ENCODE results near the gene TNS1. TPM values are rescaled to one million over a fixed set of nuclear protein-coding genes. Genes with fewer than 3 reads are reported as not detected.

Gene TNS1
- total and polyA plus RNA-seq, 9 of the 15 experiments (the other 6 are each of a cell fraction or from before 2014, with no cell fraction given) = 0.13 to 2.7 (median 0.77) TPM

GRCh38 chr2:218046238-218046637 is 43.4 kb upstream of the TNS1 start:
- TF ChIP-seq ZFP91 (CRISPR knock-in tag; IDR thresholded peaks at IDR 0.05) = no peak
- TF ChIP-seq HINFP (tag; conservative IDR thresholded peaks at IDR 0.05; ENCODE audit: low read depth) = no peak
- no peak for TF ChIP-seq HEY1 (CRISPR knock-in tag; IDR thresholded peaks at IDR 0.05; ENCODE audit: borderline replicate concordance)
- no peak for TF ChIP-seq MIER1 (IDR thresholded peaks at IDR 0.05; ENCODE audit: low read depth)
- no peak for TF ChIP-seq JUNB (CRISPR knock-in tag; conservative IDR thresholded peaks at IDR 0.05)
- TF ChIP-seq ZNF589 (CRISPR knock-in tag; IDR thresholded peaks at IDR 0.05; ENCODE audit: low read depth) = no peak
- no peak for TF ChIP-seq ZNF217 (CRISPR knock-in tag; IDR thresholded peaks at IDR 0.05)
- TF ChIP-seq TOE1 (IDR thresholded peaks at IDR 0.05; ENCODE audit: borderline replicate concordance) = no peak
- no peak for TF ChIP-seq TOE1 (CRISPR knock-in tag; IDR thresholded peaks at IDR 0.05; ENCODE audit: borderline replicate concordance, low read depth)
- no peak for TF ChIP-seq OTX1 (CRISPR knock-in tag; IDR thresholded peaks at IDR 0.05)
- no peak for TF ChIP-seq PHF20 (IDR thresholded peaks at IDR 0.05; ENCODE audit: partially characterized antibody)
- no peak overlapping the region for H3K4me2 ChIP-seq (ENCODE audit: insufficient read depth, low read length)
- H3K4me3 ChIP-seq = no peak overlapping the region
- no peaks in the 10 kb centered on the region for H4K20me1 ChIP-seq (replicated peaks; ENCODE audit: control insufficient read depth, insufficient read depth, low read length)
- no peak overlapping the region for H3K9ac ChIP-seq (ENCODE audit: insufficient read depth in 1 of 2, low read depth in 2 of 2, low read length in 2 of 2)
- POLR2A ChIA-PET = interaction anchor here (0.6 kb wide), 1 partner anchor 269 kb away, joined by 3 read pairs; no protein-coding TSS in a partner anchor
- 2% methylated on average over 4 of the region's 4 CpGs for WGBS (ENCODE audit: insufficient coverage, low coverage, missing lambda C conversion rate)
- no peak overlapping the region for H2AFZ ChIP-seq (ENCODE audit: low read depth, low read length)
- peaks cover 2 to 5% of the 10 kb centered on the region in 2 experiments; a peak in 3 of 5 replicates for H3K27me3 ChIP-seq (ENCODE audit: control insufficient read depth in 2 of 2, insufficient read depth in 2 of 2, low read length in 2 of 2)
- FAIRE-seq = no peak
- CTCF ChIA-PET (ENCODE audit: low intra/inter-chr PET ratio) = no interaction called here
- no peaks in the 10 kb centered on the region for H3K79me2 ChIP-seq (ENCODE audit: control insufficient read depth, insufficient read depth, low read length)
- ATAC-seq = no peak
- no peaks in the 10 kb centered on the region for H3K36me3 ChIP-seq (ENCODE audit: control insufficient read depth, insufficient read depth, low read length)
- intact Hi-C loops (cut with micrococcal nuclease) = no loop called here
- no peak for DNase-seq (ENCODE audit: extremely low read depth in 1 of 4, low spot score in 3 of 4)
- BruUV-seq (replicated peaks) = no TSS peak
- H3K9me1 ChIP-seq (ENCODE audit: control insufficient read depth, insufficient read depth, low read length) = no peaks in the 10 kb centered on the region
- in situ Hi-C loops (cut with MboI) = no loop called here
- no peaks in the 10 kb centered on the region for H3K4me1 ChIP-seq (replicated peaks in 1 of 2; ENCODE audit: control insufficient read depth in 2 of 2, insufficient read depth in 2 of 2, low read length in 2 of 2)
- H3K27ac ChIP-seq (ENCODE audit: extremely low read depth, low read depth, low read length) = no peak overlapping the region
- no peaks in the 10 kb centered on the region for H3K9me3 ChIP-seq (replicated peaks; ENCODE audit: control insufficient read depth, insufficient read depth, low read depth, low read length)

All from K562 (cell line).